Gastroesophageal sphincter (tissue), 4 donors: ENCODE data around the gene HOXA4. TPM values are rescaled to one million over a fixed set of nuclear protein-coding genes. Genes with fewer than 3 reads are reported as not detected.
A peak's percentile ranks its signal among the peaks of the same experiment; 100 is the strongest.

Source experiments
- ATAC-seq: fragments of 150-250 bp; one replicate; pipeline ENCODE4 v1.9.1; 2016; ENCODE audit warnings: mild to moderate bottlenecking, moderate library complexity
- H3K27ac ChIP-seq, 4 donors: fragments of 200-600 bp; sonication (generic) in 3 of 4; 1 replicate in 3 of 4; 2 replicates in 1 of 4; pipeline ENCODE4 v1.5.1; 2016 to 2019
- H3K27me3 ChIP-seq: fragments of 200-600 bp; sonication (generic); one replicate; pipeline ENCODE4 v1.5.1; 2019
- H3K36me3 ChIP-seq, 2 donors: fragments of 200-600 bp; sonication (generic); one replicate each; pipeline ENCODE4 v1.5.1; 2019; ENCODE audit warnings: control low read depth in 1 of 2
- H3K4me1 ChIP-seq, 3 donors: fragments of 200-600 bp; sonication (generic); 1 replicate in 2 of 3; 2 replicates in 1 of 3; pipeline ENCODE4 v1.5.1; 2016 to 2019; ENCODE audit warnings: control low read depth in 2 of 3
- H3K4me3 ChIP-seq, 2 donors: fragments of 200-600 bp; sonication (generic); one replicate each; pipeline ENCODE4 v1.5.1; 2019; ENCODE audit warnings: mild to moderate bottlenecking in 1 of 2, moderate library complexity in 1 of 2
- H3K9me3 ChIP-seq, 3 donors: fragments of 200-600 bp; sonication (generic); one replicate each; pipeline ENCODE4 v1.5.1; 2017 to 2019; ENCODE audit warnings: control low read depth in 2 of 3
- CTCF ChIP-seq, 4 experiments: fragments of 200-600 bp in 2 of 4; fragments of 450-650 bp in 2 of 4; sonication (generic) in 1 of 4; IDR thresholded peaks; one replicate each; pipeline ENCODE4 v1.5.1; 2017 to 2019; ENCODE audit warnings: antibody characterized with exemption in 4 of 4, mild to moderate bottlenecking in 2 of 4, moderate library complexity in 2 of 4
- EP300 ChIP-seq: sonication (generic); formaldehyde crosslinking; IDR thresholded peaks from one replicate; pipeline ENCODE4 v1.6.1; 2017; ENCODE audit warnings: antibody characterized with exemption, mild to moderate bottlenecking
- POLR2A ChIP-seq, 2 donors: fragments of 450-650 bp; IDR thresholded peaks; one replicate each; pipeline ENCODE4 v1.6.1; 2017; ENCODE audit warnings: antibody characterized with exemption in 2 of 2, mild to moderate bottlenecking in 2 of 2, moderate library complexity in 1 of 2
- POLR2AphosphoS5 ChIP-seq: sonication (generic); formaldehyde crosslinking; IDR thresholded peaks from one replicate; pipeline ENCODE4 v1.6.1; 2017; ENCODE audit warnings: antibody characterized with exemption
- WGBS, 2 donors: methylation state at CpG; one replicate each; pipeline ENCODE4 v1.1.5; 2018; ENCODE audit warnings: low coverage in 1 of 2; 5-methylcytosine and 5-hydroxymethylcytosine counted together
- total RNA-seq, 4 donors: library from RNA; depleted of rRNA; stranded (reverse); fragments of >200 nt; gene quantifications; one replicate each; pipeline ENCODE4 v1.1.0, GENCODE V29; 2016

The HOXA4 gene
- total RNA-seq, 4 donors from 2014 or later = 8.6 to 20.2 (median 15.3) TPM

- Histone ChIP-seq H3K36me3 (no peaks in the 10 kb centered on the region), H3K4me3 (no peak overlapping the region), H3K9me3 (no peaks in the 10 kb centered on the region), H3K27ac (peak overlapping the region in 3 of 4 donors; percentile 93 to 99 (median 98)), H3K4me1 (peaks cover 0 to 29% (median 0%) of the 10 kb centered on the region in 3 donors), H3K27me3 (no peaks in the 10 kb centered on the region)
- TF ChIP-seq EP300 = no peak
- ATAC-seq = no peak
- 71 to 87% methylated on average over 12 to 22 of the region's 29 CpGs for WGBS, 2 donors
Measured at GRCh38 chr7:27094304-27095049, 36.1 kb downstream of the HOXA4 start.

GRCh38 chr7:27093184-27093895, 37.2 kb downstream of the HOXA4 start:
- H3K9me3 ChIP-seq = no peaks in the 10 kb centered on the region
- H3K36me3 ChIP-seq = no peaks in the 10 kb centered on the region
- 69 to 78% methylated on average over 6 of the region's 6 CpGs for WGBS, 2 donors
- H3K4me1 ChIP-seq = peaks cover 0 to 23% (median 0%) of the 10 kb centered on the region in 3 donors
- TF ChIP-seq POLR2A (IDR thresholded peaks at IDR 0.05) (no peak), POLR2AphosphoS5 (no peak), CTCF (IDR thresholded peaks at IDR 0.05) (no peak), EP300 (no peak)
- ATAC-seq = no peak
- H3K4me3 ChIP-seq = no peak overlapping the region
- H3K27ac ChIP-seq = peak overlapping the region in 1 of 4 donors; percentile 99
- H3K27me3 ChIP-seq = peaks cover 9% of the 10 kb centered on the region

GRCh38 chr7:27092819-27093110, 37.8 kb downstream of the HOXA4 start:
- no peak for ATAC-seq
- Histone ChIP-seq H3K4me1 (peaks cover 0 to 23% (median 0%) of the 10 kb centered on the region in 3 donors), H3K36me3 (no peaks in the 10 kb centered on the region), H3K27me3 (peaks cover 14% of the 10 kb centered on the region), H3K4me3 (no peak overlapping the region), H3K9me3 (no peaks in the 10 kb centered on the region), H3K27ac (no peak overlapping the region)
- TF ChIP-seq CTCF (IDR thresholded peaks at IDR 0.05) (no peak), POLR2AphosphoS5 (no peak), POLR2A (IDR thresholded peaks at IDR 0.05) (no peak), EP300 (no peak)
- 33 to 62% methylated on average over 1 of the region's 1 CpG for WGBS, 2 donors

GRCh38 chr7:27091941-27092818, 38.4 kb downstream of the HOXA4 start:
- Histone ChIP-seq H3K27me3 (peaks cover 20% of the 10 kb centered on the region), H3K27ac (no peak overlapping the region), H3K36me3 (no peaks in the 10 kb centered on the region), H3K4me3 (no peak overlapping the region), H3K9me3 (no peaks in the 10 kb centered on the region), H3K4me1 (peaks cover 0 to 19% (median 0%) of the 10 kb centered on the region in 3 donors)
- WGBS, 2 donors = 77 to 96% methylated on average over 4 to 7 of the region's 9 CpGs
- TF ChIP-seq POLR2AphosphoS5 (no peak), POLR2A (IDR thresholded peaks at IDR 0.05) (no peak), CTCF (IDR thresholded peaks at IDR 0.05) (no peak)
- ATAC-seq = no peak

GRCh38 chr7:27091105-27091504, 39.5 kb downstream of the HOXA4 start:
- TF ChIP-seq POLR2AphosphoS5 = no peak
- TF ChIP-seq CTCF (IDR thresholded peaks at IDR 0.05) = no peak
- TF ChIP-seq POLR2A (IDR thresholded peaks at IDR 0.05) = no peak
- no peak for TF ChIP-seq EP300
- ATAC-seq = no peak
- Histone ChIP-seq H3K36me3 (no peaks in the 10 kb centered on the region), H3K4me3 (no peak overlapping the region), H3K27me3 (peaks cover 24% of the 10 kb centered on the region), H3K27ac (no peak overlapping the region), H3K4me1 (peaks cover 0 to 18% (median 0%) of the 10 kb centered on the region in 3 donors), H3K9me3 (no peaks in the 10 kb centered on the region)
- 41 to 67% methylated on average over 1 to 3 of the region's 3 CpGs for WGBS, 2 donors
